NCI-H345 (cell line): Measurements from ENCODE around the gene ITGB3.

ENCODE experiments used
- DNase-seq: peaks from one replicate; lab custom pipeline; 2025; lab: John Stamatoyannopoulos, UW

ITGB3 gene

DNA sequence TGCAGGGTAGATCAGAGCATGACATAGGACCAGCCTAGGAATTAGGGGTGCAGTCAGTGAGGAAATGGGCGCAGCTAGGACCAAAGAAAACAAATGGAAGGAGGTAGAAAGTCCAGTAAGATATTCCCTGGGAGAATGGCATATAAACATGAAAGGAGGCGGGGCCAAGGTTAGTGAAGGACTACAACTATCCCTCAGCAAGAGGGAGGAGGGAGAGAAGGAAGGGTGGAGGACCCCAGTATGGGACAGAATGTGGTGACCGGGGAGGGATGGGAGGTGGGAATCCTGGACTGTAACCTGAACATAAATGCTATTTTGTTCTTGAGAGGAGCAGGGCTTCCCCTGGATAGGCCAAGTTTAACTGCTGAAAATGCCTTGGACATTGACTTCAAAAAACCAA is 22.8 kb downstream of the ITGB3 start:
- DNase-seq: no peak

- DNase-seq: peak; percentile 78
Observed at GRCh38 chr17:47276868-47277267, 23.2 kb downstream of the ITGB3 start.

DNA sequence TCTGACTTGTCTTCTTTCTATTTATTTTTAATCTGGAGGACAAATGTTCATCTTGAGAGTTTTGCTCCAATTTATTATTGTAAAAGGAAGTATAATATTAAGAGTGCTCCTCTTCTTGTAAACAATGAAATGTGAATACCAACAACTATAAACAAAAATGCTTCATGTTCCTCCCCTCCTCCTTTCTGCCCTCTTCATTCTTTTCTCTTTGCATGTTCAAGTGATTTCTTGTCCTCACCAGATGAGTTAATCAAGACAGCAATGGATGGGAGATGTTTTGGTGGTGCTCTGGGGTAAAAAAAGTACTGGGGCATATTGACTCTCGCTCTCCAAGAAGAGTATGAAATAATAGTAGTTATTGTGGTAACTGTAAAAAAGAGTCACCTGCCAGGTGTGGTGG is 24.3 kb downstream of the ITGB3 start:
- no peak for DNase-seq

GRCh38 chr17:47278561-47278960 is 24.9 kb downstream of the ITGB3 start:
- DNase-seq: no peak

DNA sequence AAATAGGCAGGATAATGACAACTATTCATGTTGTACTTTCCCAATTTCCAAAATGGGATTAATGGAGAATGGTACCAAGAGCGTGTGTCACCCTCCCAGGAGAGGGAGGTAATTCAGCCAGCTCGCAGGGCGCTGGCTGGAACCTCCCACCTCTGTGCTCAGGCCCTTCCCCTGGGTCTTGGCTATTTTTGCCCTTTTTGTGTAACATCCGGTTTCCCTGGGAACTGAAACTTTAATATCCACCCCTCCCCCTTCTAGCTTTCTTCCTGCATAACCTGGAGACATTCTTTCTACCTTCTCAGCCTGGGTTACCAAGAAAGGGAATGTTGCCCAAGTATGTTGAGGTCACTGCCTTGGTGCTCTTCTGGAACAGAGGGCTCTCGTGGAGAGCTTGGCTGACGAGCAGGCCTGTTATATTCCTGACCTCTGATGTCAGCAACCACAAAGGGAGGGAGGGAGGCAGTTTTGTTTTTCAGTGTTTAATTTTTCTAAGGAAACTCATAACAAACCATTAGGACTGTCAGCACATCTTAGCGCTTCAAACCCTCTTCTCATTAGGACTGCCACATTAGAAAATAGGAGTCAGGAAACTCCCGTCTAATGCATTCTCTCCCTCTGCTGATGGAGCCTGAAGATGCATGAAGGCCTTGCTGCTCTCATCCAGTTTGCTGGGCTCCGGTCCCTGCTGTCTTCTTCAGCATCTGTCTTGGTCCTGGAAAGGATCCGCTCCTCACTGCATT is 25.6 kb downstream of the ITGB3 start:
- no peak for DNase-seq

GRCh38 chr17:47280072-47280811 is 26.6 kb downstream of the ITGB3 start:
- no peak for DNase-seq

DNA sequence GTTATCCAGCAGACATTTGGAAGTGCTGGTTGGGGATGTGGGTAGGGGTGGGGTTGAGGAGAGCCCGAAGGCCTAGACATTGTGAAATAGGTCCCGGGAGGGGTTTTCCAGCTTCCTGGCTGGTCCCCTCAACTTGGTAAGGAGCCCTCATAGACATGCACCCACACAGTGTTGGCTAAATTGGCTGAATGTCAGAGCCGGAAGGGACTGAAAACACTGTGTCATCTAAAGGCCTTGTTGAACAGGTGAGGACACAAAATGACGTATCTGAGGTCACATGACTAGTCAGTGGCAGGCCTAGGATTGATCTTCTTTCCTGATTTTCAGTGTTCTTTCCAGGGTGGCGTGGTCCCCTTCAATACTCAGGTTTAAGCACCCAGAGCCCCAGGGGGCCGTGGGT is 27.6 kb downstream of the ITGB3 start:
- DNase-seq: no peak

DNA sequence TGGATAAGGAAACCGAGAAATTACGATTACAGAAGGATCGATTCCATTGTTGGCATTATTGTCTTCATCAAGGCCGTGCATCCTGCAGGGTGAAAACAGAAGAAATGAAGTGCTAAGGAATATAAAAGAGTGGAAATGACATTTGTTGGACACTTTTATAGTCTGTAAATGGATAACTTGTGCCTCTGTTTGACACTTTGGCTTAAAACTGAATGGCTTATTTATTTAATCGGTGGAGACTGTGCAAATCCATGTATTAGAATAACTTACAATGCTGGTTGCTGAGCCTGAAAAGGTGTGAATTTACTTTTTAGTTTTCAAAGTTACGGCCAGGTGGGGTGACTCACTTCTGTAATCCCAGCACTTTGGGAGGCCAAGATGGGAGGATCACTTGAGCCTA is 31.4 kb downstream of the ITGB3 start:
- DNase-seq: no peak

GRCh38 chr17:47286198-47286914 is 32.7 kb downstream of the ITGB3 start:
- no peak for DNase-seq

DNA sequence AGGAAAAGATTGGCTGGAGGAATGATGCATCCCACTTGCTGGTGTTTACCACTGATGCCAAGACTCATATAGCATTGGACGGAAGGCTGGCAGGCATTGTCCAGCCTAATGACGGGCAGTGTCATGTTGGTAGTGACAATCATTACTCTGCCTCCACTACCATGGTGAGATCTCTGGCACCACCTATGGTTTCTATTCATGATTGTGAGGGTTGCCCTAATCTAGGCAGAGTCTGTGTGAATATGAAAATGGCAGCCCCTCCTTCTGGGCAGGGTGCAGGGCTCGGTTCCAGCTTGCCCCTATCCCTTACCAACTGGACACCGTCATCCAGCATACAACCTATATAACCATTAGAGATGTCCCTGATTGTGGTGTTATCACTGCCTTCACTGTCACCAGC is 33.4 kb downstream of the ITGB3 start:
- no peak for DNase-seq

DNA sequence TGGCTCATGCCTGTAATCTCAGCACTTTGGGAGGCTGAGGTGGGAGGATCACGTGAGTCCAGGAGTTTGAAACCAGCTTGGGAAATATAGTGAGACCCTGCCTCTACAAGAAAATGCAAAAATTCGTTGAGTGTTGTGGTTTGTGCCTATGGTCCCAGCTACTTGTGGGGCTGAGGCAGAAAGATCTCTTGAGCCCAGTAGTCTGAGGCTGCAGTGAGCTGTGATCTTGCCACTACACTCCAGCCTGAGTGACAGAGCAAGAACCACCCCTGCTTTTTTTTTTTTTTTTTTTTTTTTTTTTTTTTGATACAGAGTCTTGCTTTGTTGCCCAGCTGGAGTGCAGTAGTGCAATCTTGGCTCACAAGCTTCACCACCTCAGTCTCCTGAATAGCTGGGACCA is 34.0 kb downstream of the ITGB3 start:
- no peak for DNase-seq

GRCh38 chr17:47288531-47289116 is 35.0 kb downstream of the ITGB3 start:
- no peak for DNase-seq

- DNase-seq: no peak
Observed at GRCh38 chr17:47289302-47289701, 35.7 kb downstream of the ITGB3 start.

DNA sequence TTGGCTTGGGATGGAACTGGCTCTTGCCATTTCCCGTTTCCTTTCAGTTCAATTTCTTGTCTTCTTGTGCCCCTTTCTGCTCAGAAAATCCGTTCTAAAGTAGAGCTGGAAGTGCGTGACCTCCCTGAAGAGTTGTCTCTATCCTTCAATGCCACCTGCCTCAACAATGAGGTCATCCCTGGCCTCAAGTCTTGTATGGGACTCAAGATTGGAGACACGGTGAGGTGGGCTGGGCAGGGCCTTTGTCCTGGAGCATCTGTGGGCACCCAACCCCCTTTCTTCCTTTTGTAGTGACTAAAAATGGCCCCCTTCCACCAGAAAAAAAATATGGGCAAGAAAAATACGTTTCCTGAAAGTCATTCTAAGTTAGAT is 37.2 kb downstream of the ITGB3 start:
- no peak for DNase-seq

DNA sequence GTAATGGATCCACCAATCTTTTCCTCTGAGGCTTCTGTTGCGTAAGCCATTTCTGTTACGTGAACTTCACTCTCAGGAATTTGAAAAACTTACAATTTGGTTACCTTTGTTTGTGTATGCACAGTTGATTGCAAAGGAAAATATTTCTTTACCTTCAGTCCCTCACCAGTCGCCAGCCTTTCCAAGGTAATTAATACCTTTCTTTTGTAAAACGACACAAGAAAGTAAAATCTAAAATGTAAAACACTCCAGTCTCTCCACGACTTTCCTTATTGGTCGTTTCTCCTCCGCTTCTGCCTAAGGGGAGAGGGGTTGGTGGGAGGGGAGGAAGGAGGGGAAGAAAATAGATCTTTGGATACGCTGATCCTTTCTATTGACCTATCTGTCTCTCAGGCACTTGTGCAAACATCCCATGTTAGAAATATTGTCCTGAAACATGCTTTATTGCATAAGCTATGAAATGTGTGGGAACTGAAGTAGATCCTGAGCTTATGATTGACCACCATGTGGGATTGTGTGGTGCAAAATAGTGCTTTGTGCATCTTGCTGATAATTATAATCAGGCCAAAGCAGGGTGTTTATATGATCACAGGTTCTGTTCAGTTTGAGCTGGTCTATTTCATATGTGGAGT is 37.7 kb downstream of the ITGB3 start:
- no peak for DNase-seq

- no peak for DNase-seq
Observed at GRCh38 chr17:47292206-47292605, 38.6 kb downstream of the ITGB3 start.

DNA sequence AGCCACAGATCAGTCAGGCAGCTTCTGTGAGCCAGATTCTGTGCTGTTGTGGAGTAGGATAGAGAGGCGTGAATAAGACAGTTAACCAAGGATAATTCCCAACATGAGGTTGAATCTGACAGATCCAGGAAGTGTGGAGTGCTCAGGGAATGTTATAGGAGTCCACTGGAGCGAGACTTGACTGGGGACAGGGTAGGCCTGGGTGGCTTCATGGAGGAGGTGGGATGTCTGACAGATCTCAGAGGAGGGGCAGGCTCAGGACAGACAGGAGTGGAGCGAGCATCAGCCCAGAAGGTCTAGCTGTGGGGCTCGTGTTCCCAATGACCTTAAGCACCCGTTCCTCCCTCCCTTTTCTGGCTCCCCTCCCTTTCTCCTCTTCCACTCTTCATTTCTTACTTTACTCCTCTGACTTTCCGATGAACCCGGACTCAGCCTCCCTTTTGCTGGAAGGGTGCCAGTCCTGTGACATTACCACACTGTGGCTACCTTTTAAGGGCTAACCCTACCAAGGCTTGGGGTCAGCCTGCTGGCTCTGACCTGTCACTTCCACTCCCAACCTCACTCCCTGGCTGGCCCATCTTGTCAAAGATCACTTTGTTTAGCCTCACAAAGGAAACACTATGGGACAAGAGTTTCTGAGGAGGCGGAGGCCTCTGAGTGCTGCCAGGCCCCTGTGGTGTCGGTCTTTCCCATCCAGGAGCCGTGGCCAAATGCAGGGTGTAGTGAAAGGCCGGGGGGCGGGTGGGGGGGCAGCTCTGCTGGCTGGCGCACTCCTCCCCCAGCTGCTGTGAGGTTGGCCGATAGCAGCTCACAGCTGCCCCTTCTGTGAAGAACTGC is 41.6 kb downstream of the ITGB3 start:
- DNase-seq: no peak

DNA sequence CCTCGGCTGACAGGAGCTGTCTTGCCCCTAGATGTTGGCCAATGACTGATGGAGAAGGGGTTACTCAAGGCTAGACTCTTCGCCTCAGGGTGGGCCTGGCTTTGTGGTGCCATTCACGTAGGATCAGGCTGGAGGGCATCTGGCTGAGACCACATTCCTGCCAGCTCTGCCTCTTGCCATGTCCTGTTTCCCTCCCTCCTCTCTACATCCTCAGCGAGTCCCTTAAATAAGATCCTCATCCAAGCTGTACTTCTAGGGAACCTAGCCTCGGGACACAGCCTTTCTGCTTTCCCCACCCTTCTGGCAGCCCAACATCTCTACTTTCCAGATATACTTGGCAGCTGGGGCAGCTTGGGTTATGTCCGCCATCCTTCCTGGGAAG is 42.2 kb downstream of the ITGB3 start:
- no peak for DNase-seq

GRCh38 chr17:47297661-47298400 is 44.2 kb downstream of the ITGB3 start:
- DNase-seq: no peak

DNA sequence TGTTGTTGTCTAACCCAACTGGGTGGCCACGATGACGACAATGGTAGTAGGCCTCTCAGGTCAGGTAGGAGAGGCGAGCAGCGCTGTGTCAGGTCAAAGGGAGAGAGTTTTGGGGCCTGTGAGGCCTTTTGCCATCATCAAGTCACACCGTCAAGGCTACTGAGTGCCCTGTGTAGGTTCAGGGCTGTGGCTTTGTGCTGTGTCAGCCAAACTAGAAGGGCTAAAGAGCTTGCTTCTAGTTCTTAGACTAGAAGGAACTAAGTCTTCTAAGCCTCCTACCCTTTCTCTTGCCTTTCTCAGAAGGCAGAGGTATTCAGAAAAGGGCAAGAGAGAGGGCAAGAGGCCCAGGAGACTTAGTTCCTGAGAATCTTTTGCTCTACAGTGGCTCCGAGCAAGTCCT is 45.1 kb downstream of the ITGB3 start:
- no peak for DNase-seq
